CD4-positive, alpha-beta T cell treated with Interleukin-1 beta for 1 hour (primary cell): Measurements from ENCODE around the gene SEL1L.
"Not testable (repeated sequence)": the region's sequence is repeated elsewhere in the genome, so short reads cannot be mapped to it uniquely, and the experiment has no call there.

Source experiments
- DNase-seq, 2 donors: peaks; one replicate each; pipeline ENCODE4 v3.0.0-alpha.2; 2020 to 2022

SEL1L gene

DNA sequence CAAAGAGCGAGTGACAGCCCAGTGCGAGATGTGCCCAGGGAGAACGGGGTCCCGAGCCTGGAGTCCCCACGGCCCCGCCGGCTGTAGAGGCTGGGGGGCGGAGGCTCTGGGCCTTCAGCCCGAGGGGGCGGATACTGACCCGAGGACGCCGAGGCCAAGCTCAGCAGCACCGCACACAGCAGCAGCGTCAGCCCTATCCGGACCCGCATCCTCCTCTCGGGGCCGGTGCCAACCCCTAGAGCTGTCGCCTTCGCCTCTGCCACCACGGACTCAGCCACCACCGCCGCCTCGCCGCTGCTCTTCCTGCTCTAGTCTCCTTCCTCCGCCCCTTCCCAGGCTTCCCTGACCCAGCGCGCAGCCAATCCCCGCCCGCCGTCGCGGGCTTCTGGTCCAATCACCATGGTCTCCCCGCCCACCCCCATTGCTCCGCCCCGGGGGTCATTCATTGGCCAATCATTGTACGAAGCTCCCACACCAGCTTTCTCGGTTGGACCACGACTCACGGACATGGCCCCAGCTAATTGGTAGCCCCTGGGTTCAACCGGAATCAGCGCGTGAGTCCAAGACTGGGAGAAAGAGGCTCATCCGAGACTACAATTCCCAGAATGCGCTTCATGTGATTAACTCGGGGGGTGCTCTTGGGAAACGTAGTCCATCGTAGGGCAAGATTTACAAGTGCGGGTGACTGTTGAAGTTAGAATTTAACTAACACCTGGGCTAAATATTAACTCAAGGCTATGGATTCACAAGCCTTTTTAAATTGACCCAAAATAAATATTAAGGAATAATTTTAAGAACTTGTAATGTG, at the start of gene SEL1L:
Gene SEL1L (minus strand): TSS at position 318 of the 808 bp plus-strand sequence. CDS start 109 bp downstream, at position 209.
- peak; percentile 99 to 100 for DNase-seq

GRCh38 chr14:81582420-81582819, 48.8 kb upstream of the SEL1L start:
- DNase-seq = no peak

DNA sequence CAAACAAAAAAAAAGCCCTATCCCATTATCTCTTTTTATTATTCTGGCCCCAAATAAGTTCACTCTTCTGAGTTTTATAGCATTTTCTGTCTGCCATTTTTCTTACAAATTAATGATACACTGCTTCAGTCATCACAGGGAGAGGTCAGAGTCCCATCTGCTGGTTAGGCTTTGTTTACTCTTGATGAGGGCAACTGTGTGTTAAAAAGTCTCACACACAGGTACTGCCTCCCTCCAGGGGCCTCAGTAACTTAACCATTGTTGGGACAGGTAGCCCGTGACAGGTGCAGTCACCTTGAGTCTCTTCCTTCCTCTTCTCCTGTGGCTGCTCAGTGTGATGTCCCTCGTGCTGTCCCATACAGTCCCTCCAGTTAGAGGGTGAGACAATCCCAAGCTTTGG, 45.5 kb upstream of the SEL1L start:
- DNase-seq = no peak

- no peak for DNase-seq
Measured at GRCh38 chr14:81571437-81571836, 37.8 kb upstream of the SEL1L start.

GRCh38 chr14:81567302-81567701, 33.6 kb upstream of the SEL1L start:
- DNase-seq = no peak

DNA sequence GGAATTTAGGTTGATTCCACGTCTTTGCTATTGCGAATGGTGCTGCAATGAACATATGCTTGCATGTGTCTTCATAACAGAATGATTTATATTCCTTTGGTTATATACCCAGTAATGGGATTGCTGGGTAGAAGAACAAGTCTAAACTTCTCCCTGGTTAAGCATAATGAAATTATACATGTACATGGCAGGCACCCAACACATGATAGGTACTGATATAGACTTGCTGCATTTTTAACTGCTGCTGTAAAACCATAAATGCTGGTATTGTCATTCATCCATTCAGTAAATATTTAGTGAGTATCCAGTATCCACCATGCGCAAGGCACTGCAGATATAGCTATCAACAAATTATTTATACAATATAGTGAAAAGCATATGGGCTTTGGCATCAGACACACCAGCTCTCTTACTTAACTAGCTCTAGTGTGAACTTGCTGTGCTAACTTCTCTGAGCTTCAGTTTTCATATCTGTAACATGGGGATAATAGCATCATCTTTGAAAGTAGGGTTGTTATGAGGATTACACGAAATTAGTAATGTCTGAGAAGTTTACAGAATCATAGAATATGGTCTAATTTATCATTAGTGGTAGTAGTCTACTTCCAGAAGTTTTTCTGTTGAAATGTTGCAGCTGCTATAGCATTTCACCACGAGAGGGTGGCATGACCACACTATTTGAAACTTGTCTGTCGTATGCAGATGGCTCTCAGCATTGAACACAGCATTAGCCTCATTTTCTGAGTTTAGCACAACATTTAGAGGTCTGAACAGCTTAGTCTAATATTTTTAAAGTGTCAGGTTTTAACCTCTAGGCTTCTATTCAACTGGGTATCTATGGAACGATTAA, 32.0 kb upstream of the SEL1L start:
- no peak for DNase-seq

- no peak for DNase-seq
Measured at GRCh38 chr14:81562818-81563217, 29.2 kb upstream of the SEL1L start.

DNA sequence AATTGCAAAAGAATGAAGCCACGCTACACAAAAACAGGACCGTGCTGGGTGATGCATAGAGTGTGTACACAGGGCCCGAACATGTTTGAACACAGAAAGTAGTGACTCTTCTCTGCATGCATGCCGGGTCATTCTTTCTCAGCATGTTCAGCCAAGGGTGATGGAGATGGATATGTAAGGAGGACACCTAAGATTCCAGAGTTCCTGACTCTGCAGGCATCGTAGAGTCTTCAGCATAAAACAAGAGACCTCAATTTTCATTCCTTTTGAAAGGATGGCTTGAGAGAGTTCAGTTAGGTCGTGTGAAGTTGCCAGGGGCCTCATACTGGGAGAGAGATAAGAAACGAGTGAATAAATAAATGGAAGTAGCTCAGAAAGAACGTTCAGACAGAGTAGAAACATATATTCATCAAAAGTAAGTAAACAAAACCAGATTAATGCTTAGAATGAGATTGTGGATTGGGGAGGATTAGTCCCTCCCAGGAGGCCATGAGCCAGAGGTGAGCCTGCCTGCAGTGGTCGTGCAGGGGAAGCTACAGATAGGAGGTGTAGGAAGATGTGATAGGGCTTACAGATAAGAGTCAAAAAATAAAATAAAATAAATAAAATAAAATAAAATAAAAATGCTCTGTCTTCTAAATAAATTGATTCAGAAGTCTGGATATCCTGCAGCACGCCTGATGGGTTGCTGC, 27.6 kb upstream of the SEL1L start:
- DNase-seq = no peak

DNA sequence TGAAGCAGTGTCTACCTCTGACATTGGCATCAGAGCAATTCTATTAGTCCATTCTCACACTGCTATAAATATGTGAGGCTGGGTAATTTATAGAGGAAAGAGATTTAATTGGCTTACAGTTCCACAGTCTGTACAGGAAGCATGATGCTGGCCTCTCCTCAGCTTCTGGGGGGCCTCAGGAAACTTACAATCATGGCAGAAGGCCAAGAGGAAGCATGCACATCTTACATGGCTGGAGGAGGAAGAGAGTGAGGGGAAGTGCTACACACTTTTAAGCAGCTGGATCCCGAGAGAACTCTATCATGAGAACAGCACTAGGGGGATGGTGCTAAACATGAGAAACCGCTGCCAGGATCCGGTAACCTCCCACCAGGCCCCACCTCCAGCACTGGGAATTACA, 25.7 kb upstream of the SEL1L start:
- no peak for DNase-seq

DNA sequence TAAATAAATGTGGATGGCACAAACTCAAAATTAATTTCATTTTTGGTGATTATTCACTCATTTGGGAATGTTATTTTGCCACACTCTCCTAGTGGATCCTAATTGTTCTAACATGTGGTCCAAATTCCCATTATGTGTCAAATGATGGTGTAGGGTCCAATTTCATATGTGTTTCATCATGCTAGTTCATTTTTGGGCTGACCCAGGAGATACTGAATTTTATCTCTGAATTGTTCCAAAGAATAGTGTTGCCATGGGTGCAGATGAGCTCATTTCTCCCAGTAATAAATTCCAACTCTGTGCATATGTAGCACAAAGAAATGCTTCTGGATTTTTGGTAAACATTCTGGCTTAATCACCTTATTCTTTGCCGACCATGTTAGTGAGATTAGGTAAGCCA, 23.5 kb upstream of the SEL1L start:
- no peak for DNase-seq

DNA sequence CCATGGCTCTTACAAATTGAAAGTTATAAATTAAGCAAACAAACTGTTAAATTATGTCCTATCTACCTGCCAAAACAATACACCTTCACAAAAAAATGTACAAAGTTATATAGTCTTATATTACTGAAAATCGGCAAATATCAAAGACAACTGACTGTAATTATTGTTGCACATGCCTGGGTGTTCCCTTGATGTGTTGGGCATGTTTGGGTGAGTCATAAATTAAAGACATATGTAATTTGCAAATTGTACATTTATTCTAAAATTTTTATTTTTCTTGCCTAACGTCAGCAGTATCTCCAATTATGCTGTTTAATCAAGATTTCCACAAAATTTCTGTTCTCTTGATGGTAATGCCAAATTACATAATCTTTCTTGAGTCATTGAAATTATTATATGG, 22.0 kb upstream of the SEL1L start:
- DNase-seq = no peak

GRCh38 chr14:81555051-81555450, 21.4 kb upstream of the SEL1L start:
- DNase-seq = no peak

GRCh38 chr14:81551471-81551870, 17.8 kb upstream of the SEL1L start:
- DNase-seq = no peak

- DNase-seq = no peak
Measured at GRCh38 chr14:81550001-81550637, 16.5 kb upstream of the SEL1L start.

DNA sequence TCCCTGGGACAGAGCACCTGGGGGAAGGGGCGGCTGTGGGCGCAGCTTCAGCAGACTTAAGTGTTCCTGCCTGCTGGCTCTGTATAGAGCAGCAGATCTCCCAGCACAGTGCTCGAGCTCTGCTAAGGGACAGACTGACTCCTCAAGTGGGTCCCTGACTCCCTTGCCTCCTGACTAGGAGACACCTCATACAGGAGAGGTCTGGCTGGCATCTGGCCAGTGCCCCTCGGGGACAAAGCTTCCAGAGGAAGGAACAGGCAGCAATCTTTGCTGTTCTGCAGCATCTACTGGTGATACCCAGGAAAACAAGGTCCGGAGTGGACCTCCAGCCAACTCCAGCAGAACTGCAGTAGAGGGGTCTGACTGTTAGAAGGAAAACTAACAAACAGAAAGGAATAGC, 7.6 kb upstream of the SEL1L start:
- not testable (repeated sequence) for DNase-seq

- DNase-seq = no peak
Measured at GRCh38 chr14:81537193-81537592, 3.5 kb upstream of the SEL1L start.

- no peak for DNase-seq
Measured at GRCh38 chr14:81536241-81536771, 2.7 kb upstream of the SEL1L start.

DNA sequence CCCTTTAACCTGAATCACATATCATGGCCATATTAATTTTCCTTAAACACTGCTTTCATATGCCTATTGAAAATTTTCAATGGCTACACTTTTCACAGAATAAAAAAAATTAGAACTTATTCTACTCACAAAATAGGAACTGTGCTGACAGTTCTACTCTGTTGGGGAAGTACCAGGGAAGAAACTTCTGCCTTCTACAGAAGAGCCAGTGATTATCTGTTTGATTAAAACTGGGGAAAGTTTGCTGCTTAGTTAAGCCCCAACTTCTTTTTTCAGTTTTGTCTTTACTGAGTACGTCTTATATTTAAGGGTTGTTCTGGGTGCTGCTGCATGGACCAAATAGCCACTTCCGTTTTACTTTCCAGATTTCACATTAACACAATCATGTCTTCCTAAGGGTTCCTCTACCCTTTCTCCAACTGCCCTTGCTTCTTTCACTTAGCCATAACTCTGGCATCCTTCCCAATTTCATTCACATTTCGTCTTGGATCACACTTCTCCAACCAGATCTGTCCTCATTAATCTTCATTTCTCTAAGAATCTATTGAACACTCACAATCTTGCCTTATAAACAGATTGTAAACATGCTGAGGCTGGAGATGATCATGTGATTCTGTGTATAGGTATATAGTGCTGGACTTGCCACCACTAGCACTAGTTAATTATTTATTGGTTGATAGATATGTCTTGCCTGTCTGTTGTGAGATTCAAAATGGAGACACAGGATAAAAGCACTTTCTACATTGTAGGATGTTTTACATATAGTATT, 1.9 kb upstream of the SEL1L start:
- no peak for DNase-seq

GRCh38 chr14:81534510-81535074, 939 bp upstream of the SEL1L start:
- no peak for DNase-seq

- DNase-seq = no peak
Measured at GRCh38 chr14:81533212-81533535, 479 bp downstream of the SEL1L start.

- DNase-seq = no peak
Measured at GRCh38 chr14:81529391-81529790, 4.3 kb downstream of the SEL1L start.

DNA sequence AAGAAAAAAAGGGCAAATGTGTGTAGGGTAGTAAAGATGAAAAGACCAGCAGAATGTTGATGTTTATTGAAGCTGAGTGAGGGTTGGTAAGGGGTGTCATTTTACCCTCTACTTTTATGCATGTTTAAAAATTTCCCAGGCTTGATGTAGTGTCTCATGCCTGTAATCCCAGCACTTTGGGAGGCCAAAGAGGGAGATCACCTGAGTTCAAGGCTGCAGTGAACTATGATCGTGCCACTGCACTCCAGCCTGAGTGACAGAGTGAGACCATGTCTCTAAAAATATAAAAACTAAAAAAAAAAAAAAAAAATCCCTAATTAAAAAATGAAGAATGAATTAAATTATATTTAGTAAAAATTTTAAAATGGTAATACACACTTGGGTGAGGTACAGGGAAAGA, 8.5 kb downstream of the SEL1L start:
- DNase-seq = no peak
